ENCODE results near the gene KISS1R. TPM values are rescaled to one million over a fixed set of nuclear protein-coding genes. Genes with fewer than 3 reads are reported as not detected.

Gene KISS1R
- polyA plus RNA-seq, 1 donor (not counting 4 experiments of a cell fraction or from before 2014, with no cell fraction given): not detected

GRCh38 chr19:927780-928401 is 10.8 kb downstream of the KISS1R start:
- no peak overlapping the region for H3K4me3 ChIP-seq (ENCODE audit: control insufficient read depth in 2 of 3, extremely low read depth in 1 of 3, insufficient read depth in 2 of 3, low read depth in 1 of 3, low read length in 3 of 3)
- H3K4me1 ChIP-seq (ENCODE audit: control insufficient read depth, extremely low read depth, insufficient read depth, low read length): peaks cover 5% of the 10 kb centered on the region
- no peak for TF ChIP-seq CTCF (optimal IDR thresholded peaks at IDR 0.05 in 1 of 3, IDR thresholded peaks at IDR 0.05 in 1 of 3, conservative IDR thresholded peaks at IDR 0.05 in 1 of 3; ENCODE audit: extremely low read depth in 1 of 3, insufficient read depth in 2 of 3, low read length in 3 of 3)
- no peak for TF ChIP-seq EZH2 (IDR thresholded peaks at IDR 0.05; ENCODE audit: low read length)
- H2AFZ ChIP-seq (ENCODE audit: control insufficient read depth, low read length): no peak overlapping the region
- no peaks in the 10 kb centered on the region for H3K9me1 ChIP-seq (ENCODE audit: control insufficient read depth, extremely low read depth, insufficient read depth, low read length)
- H3K9ac ChIP-seq (ENCODE audit: control insufficient read depth, extremely low read depth, insufficient read depth, low read length): no peak overlapping the region
- no peak overlapping the region for H3K4me2 ChIP-seq (ENCODE audit: control insufficient read depth, extremely low read depth, insufficient read depth, low read depth, low read length)
- H3K27me3 ChIP-seq (ENCODE audit: control insufficient read depth, extremely low read depth, insufficient read depth, low read length): no peaks in the 10 kb centered on the region
- peaks cover 0 to 4% of the 10 kb centered on the region in 2 experiments for H3K36me3 ChIP-seq (ENCODE audit: control insufficient read depth in 2 of 2, extremely low read depth in 1 of 2, insufficient read depth in 2 of 2, low read length in 2 of 2)
- H3K79me2 ChIP-seq (ENCODE audit: control insufficient read depth, insufficient read depth, low read length): no peaks in the 10 kb centered on the region
- DNase-seq (ENCODE audit: low read depth, low spot score) (no peak), FAIRE-seq (no peak)
- no peak overlapping the region for H3K27ac ChIP-seq (ENCODE audit: control insufficient read depth, insufficient read depth, low read length)
- no peaks in the 10 kb centered on the region for H3K9me3 ChIP-seq (ENCODE audit: control insufficient read depth, low read depth, low read length)
- dilution Hi-C loops (cut with MboI; ENCODE audit: extremely low pct_ligation_motif_present, low sequenced_read_pairs): no loop called here
- no peaks in the 10 kb centered on the region for H4K20me1 ChIP-seq (ENCODE audit: control insufficient read depth, extremely low read depth, insufficient read depth, low read length)

- H3K9ac ChIP-seq (ENCODE audit: control insufficient read depth, extremely low read depth, insufficient read depth, low read length): no peak overlapping the region
- DNase-seq (ENCODE audit: low read depth, low spot score): no peak
- no peak overlapping the region for H3K27ac ChIP-seq (ENCODE audit: control insufficient read depth, insufficient read depth, low read length)
- no peaks in the 10 kb centered on the region for H3K9me3 ChIP-seq (ENCODE audit: control insufficient read depth, low read depth, low read length)
- TF ChIP-seq EZH2 (IDR thresholded peaks at IDR 0.05; ENCODE audit: low read length) (no peak), CTCF (optimal IDR thresholded peaks at IDR 0.05 in 1 of 3, IDR thresholded peaks at IDR 0.05 in 1 of 3, conservative IDR thresholded peaks at IDR 0.05 in 1 of 3; ENCODE audit: extremely low read depth in 1 of 3, insufficient read depth in 2 of 3, low read length in 3 of 3) (no peak)
- H3K4me3 ChIP-seq (ENCODE audit: control insufficient read depth in 2 of 3, extremely low read depth in 1 of 3, insufficient read depth in 2 of 3, low read depth in 1 of 3, low read length in 3 of 3): no peak overlapping the region
- dilution Hi-C loops (cut with MboI; ENCODE audit: extremely low pct_ligation_motif_present, low sequenced_read_pairs): no loop called here
- no peaks in the 10 kb centered on the region for H3K27me3 ChIP-seq (ENCODE audit: control insufficient read depth, extremely low read depth, insufficient read depth, low read length)
- H3K4me2 ChIP-seq (ENCODE audit: control insufficient read depth, extremely low read depth, insufficient read depth, low read depth, low read length): no peak overlapping the region
- FAIRE-seq: no peak
- H2AFZ ChIP-seq (ENCODE audit: control insufficient read depth, low read length): no peak overlapping the region
- H3K36me3 ChIP-seq (ENCODE audit: control insufficient read depth in 2 of 2, extremely low read depth in 1 of 2, insufficient read depth in 2 of 2, low read length in 2 of 2): peaks cover 0 to 4% of the 10 kb centered on the region in 2 experiments
- H4K20me1 ChIP-seq (ENCODE audit: control insufficient read depth, extremely low read depth, insufficient read depth, low read length): no peaks in the 10 kb centered on the region
- H3K79me2 ChIP-seq (ENCODE audit: control insufficient read depth, insufficient read depth, low read length): no peaks in the 10 kb centered on the region
- no peaks in the 10 kb centered on the region for H3K9me1 ChIP-seq (ENCODE audit: control insufficient read depth, extremely low read depth, insufficient read depth, low read length)
- H3K4me1 ChIP-seq (ENCODE audit: control insufficient read depth, extremely low read depth, insufficient read depth, low read length): peaks cover 5% of the 10 kb centered on the region
Observed at GRCh38 chr19:928471-929202, 11.5 kb downstream of the KISS1R start.
